K562 (cell line): ENCODE data around the gene YPEL2. TPM values are rescaled to one million over a fixed set of nuclear protein-coding genes. Genes with fewer than 3 reads are reported as not detected.

Source experiments
- C11orf30 ChIP-seq: fragments of 450-650 bp; IDR thresholded peaks from 2 replicates; pipeline ENCODE4 v1.6.1; 2016; ENCODE audit warnings: low read depth, mild to moderate bottlenecking
- CXXC5 ChIP-seq: fragments of 250-450 bp; sonication (Bioruptor Pico); IDR thresholded peaks from 2 replicates; pipeline ENCODE4 v1.8.0; 2022; ENCODE audit warnings: inconsistent platforms, mild to moderate bottlenecking, moderate library complexity
- FOXM1 ChIP-seq, 2 experiments: fragments of 450-650 bp in 1 of 2; sonication (generic) in 1 of 2; formaldehyde crosslinking in 1 of 2; IDR thresholded peaks; 2 replicates each; pipeline versions ENCODE4 v1.6.1 to v1.9.0; 2017 to 2022; ENCODE audit warnings: low read depth in 2 of 2, mild to moderate bottlenecking in 2 of 2, missing genetic modification reagents in 1 of 2, moderate library complexity in 1 of 2
- MAFK ChIP-seq: IDR thresholded peaks from 2 replicates; pipeline ENCODE4 v1.6.1; 2011; ENCODE audit warnings: low read length, improper control_type of control experiment
- MYBL2 ChIP-seq, 2 experiments: fragments of 450-650 bp in 1 of 2; sonication (generic) in 1 of 2; formaldehyde crosslinking in 1 of 2; IDR thresholded peaks; 2 replicates each; pipeline versions ENCODE4 v1.6.1 to v1.8.1; 2017 to 2022; ENCODE audit warnings: borderline replicate concordance in 1 of 2, inconsistent platforms in 1 of 2, low read depth in 1 of 2, mild to moderate bottlenecking in 1 of 2, missing genetic modification reagents in 1 of 2, moderate library complexity in 1 of 2
- NBN ChIP-seq: fragments of 450-650 bp; IDR thresholded peaks from 2 replicates; pipeline ENCODE4 v1.6.1; 2016; ENCODE audit warnings: low read depth, mild to moderate bottlenecking
- NR2C2 ChIP-seq, 2 experiments: fragments of 200-800 bp in 1 of 2; sonication (Bioruptor generic) in 1 of 2; sonication (generic) in 1 of 2; formaldehyde crosslinking in 1 of 2; IDR thresholded peaks; 2 replicates each; pipeline versions ENCODE4 v1.6.1 to v1.8.0; 2016 to 2022; ENCODE audit warnings: mild to moderate bottlenecking in 1 of 2, missing compliant biosample characterization in 1 of 2, missing genetic modification characterization in 1 of 2, missing genetic modification reagents in 1 of 2
- RCOR1 ChIP-seq, 2 experiments: IDR thresholded peaks; 2 replicates each; pipeline ENCODE4 v1.6.1; 2012; ENCODE audit warnings: low read depth in 2 of 2, low read length in 2 of 2, borderline replicate concordance in 1 of 2, improper control_type of control experiment in 1 of 2
- TCF7 ChIP-seq: sonication (generic); IDR thresholded peaks from 2 replicates; pipeline ENCODE4 v1.6.1; 2016; ENCODE audit warnings: antibody characterized with exemption, borderline replicate concordance
- ZBTB49 ChIP-seq: sonication (generic); formaldehyde crosslinking; IDR thresholded peaks from 2 replicates; pipeline ENCODE4 v1.8.0; 2022; ENCODE audit warnings: missing genetic modification reagents, mild to moderate bottlenecking, borderline replicate concordance
- ZBTB8A ChIP-seq: fragments of 450-650 bp; IDR thresholded peaks from 2 replicates; pipeline ENCODE4 v1.6.1; 2018; ENCODE audit warnings: mild to moderate bottlenecking, moderate library complexity; ENCODE audit not compliant: partially characterized antibody
- ZNF24 ChIP-seq: fragments of 450-650 bp; IDR thresholded peaks from 2 replicates; pipeline ENCODE4 v1.6.1; 2016
- ZNF586 ChIP-seq: fragments of 450-650 bp; formaldehyde crosslinking; conservative IDR thresholded peaks from 2 replicates; pipeline ENCODE4 v1.4.0; 2020; ENCODE audit warnings: mild to moderate bottlenecking, moderate library complexity
- polyA plus RNA-seq, 8 experiments: library from polyadenylated mRNA; depleted of rRNA in 4 of 8; stranded (reverse) in 5 of 8; unstranded in 3 of 8; fragments of >200 nt; fragmentation: Nextera tagmentation in 2 of 8; fragmentation: Illumina TruSeq in 1 of 8; extraction: Ambion mirVana in 2 of 8; extraction: Trizol in 1 of 8; gene quantifications; 2 replicates each; pipeline versions ENCODE4 v1.2.1 to v1.2.3, GENCODE V29; 2011 to 2014; ENCODE audit warnings: inconsistent platforms in 1 of 8, missing spikeins in 1 of 8
- total RNA-seq, 7 experiments: library from RNA; depleted of rRNA in 6 of 7; stranded (reverse); fragments of >200 nt in 6 of 7; fragmentation: Illumina TruSeq in 2 of 7; extraction: Trizol in 2 of 7; gene quantifications; 2 replicates each; pipeline versions ENCODE4 v1.2.1 to v1.2.3, GENCODE V29; 2011 to 2021; ENCODE audit warnings: low replicate concordance in 1 of 7
- TF ChIP-seq, protein P1 (sequence below): fragments of 450-650 bp; IDR thresholded peaks from 2 replicates; pipeline ENCODE4 v1.6.1; 2017; ENCODE audit warnings: antibody characterized with exemption, mild to moderate bottlenecking
- TF ChIP-seq, protein P2 (sequence below), 2 experiments: IDR thresholded peaks; 2 replicates each; pipeline ENCODE4 v1.6.1; 2011; ENCODE audit warnings: borderline replicate concordance in 1 of 2, control low read depth in 1 of 2, low read depth in 1 of 2, low read length in 1 of 2, mild to moderate bottlenecking in 1 of 2, mixed read lengths in 1 of 2, moderate library complexity in 1 of 2; ENCODE audit not compliant: insufficient read depth in 1 of 2, insufficient read length in 1 of 2, poor library complexity in 1 of 2, severe bottlenecking in 1 of 2; ENCODE audit errors: extremely low read depth in 1 of 2
- TF ChIP-seq, protein P3 (sequence below): fragments of 450-650 bp; formaldehyde crosslinking; IDR thresholded peaks from 2 replicates; pipeline ENCODE4 v1.4.0; 2020; ENCODE audit warnings: mild to moderate bottlenecking, moderate library complexity

The YPEL2 gene
- total and polyA plus RNA-seq, 9 of the 15 experiments (the other 6 are each of a cell fraction or from before 2014, with no cell fraction given), result 0.11 to 2.4 (median 0.47) TPM

GRCh38 chr17:59423137-59423724, 91.8 kb downstream of the YPEL2 start (continued):
- TF ChIP-seq CXXC5 (CRISPR knock-in tag), result peak; percentile 25; the same call in 1 of the 2 replicates
- TF ChIP-seq MAFK, result peak; percentile 92
- TF ChIP-seq ZNF24, result no peak
- TF ChIP-seq, protein P1, sequence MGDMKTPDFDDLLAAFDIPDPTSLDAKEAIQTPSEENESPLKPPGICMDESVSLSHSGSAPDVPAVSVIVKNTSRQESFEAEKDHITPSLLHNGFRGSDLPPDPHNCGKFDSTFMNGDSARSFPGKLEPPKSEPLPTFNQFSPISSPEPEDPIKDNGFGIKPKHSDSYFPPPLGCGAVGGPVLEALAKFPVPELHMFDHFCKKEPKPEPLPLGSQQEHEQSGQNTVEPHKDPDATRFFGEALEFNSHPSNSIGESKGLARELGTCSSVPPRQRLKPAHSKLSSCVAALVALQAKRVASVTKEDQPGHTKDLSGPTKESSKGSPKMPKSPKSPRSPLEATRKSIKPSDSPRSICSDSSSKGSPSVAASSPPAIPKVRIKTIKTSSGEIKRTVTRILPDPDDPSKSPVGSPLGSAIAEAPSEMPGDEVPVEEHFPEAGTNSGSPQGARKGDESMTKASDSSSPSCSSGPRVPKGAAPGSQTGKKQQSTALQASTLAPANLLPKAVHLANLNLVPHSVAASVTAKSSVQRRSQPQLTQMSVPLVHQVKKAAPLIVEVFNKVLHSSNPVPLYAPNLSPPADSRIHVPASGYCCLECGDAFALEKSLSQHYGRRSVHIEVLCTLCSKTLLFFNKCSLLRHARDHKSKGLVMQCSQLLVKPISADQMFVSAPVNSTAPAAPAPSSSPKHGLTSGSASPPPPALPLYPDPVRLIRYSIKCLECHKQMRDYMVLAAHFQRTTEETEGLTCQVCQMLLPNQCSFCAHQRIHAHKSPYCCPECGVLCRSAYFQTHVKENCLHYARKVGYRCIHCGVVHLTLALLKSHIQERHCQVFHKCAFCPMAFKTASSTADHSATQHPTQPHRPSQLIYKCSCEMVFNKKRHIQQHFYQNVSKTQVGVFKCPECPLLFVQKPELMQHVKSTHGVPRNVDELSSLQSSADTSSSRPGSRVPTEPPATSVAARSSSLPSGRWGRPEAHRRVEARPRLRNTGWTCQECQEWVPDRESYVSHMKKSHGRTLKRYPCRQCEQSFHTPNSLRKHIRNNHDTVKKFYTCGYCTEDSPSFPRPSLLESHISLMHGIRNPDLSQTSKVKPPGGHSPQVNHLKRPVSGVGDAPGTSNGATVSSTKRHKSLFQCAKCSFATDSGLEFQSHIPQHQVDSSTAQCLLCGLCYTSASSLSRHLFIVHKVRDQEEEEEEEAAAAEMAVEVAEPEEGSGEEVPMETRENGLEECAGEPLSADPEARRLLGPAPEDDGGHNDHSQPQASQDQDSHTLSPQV, result peak; percentile 47; the same call in 1 of the 2 replicates
- TF ChIP-seq, protein P2, sequence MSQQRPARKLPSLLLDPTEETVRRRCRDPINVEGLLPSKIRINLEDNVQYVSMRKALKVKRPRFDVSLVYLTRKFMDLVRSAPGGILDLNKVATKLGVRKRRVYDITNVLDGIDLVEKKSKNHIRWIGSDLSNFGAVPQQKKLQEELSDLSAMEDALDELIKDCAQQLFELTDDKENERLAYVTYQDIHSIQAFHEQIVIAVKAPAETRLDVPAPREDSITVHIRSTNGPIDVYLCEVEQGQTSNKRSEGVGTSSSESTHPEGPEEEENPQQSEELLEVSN (IDR thresholded peaks at IDR 0.05; ENCODE audit: borderline replicate concordance in 1 of 2, extremely low read depth in 1 of 2, insufficient read depth in 1 of 2, insufficient read length in 1 of 2, low read depth in 1 of 2, low read length in 1 of 2, poor library complexity in 1 of 2, severe bottlenecking in 1 of 2), result peak; percentile 17 to 68
- TF ChIP-seq ZBTB8A, result no peak
- TF ChIP-seq NBN, result 0 out of 2 replicates have a peak, but pooled peaks have one; percentile 25
- TF ChIP-seq FOXM1 (IDR thresholded peaks at IDR 0.05; ENCODE audit: low read depth), result no peak
- TF ChIP-seq FOXM1 (CRISPR knock-in tag; IDR thresholded peaks at IDR 0.05; ENCODE audit: low read depth), result no peak
- TF ChIP-seq, protein P3, sequence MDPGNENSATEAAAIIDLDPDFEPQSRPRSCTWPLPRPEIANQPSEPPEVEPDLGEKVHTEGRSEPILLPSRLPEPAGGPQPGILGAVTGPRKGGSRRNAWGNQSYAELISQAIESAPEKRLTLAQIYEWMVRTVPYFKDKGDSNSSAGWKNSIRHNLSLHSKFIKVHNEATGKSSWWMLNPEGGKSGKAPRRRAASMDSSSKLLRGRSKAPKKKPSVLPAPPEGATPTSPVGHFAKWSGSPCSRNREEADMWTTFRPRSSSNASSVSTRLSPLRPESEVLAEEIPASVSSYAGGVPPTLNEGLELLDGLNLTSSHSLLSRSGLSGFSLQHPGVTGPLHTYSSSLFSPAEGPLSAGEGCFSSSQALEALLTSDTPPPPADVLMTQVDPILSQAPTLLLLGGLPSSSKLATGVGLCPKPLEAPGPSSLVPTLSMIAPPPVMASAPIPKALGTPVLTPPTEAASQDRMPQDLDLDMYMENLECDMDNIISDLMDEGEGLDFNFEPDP (CRISPR knock-in tag), result no peak
- peak; percentile 99 for TF ChIP-seq C11orf30
- no peak for TF ChIP-seq NR2C2 (CRISPR knock-in tag; IDR thresholded peaks at IDR 0.05)
- peak; percentile 61; the same call in 1 of the 2 replicates for TF ChIP-seq NR2C2 (tag; IDR thresholded peaks at IDR 0.05)
- TF ChIP-seq TCF7, result no peak
- TF ChIP-seq ZBTB49 (CRISPR knock-in tag), result no peak
- no peak for TF ChIP-seq MYBL2 (IDR thresholded peaks at IDR 0.05; ENCODE audit: low read depth)
- TF ChIP-seq MYBL2 (CRISPR knock-in tag; IDR thresholded peaks at IDR 0.05; ENCODE audit: borderline replicate concordance), result no peak
- TF ChIP-seq RCOR1 (IDR thresholded peaks at IDR 0.05; ENCODE audit: borderline replicate concordance in 1 of 2, low read depth in 2 of 2, low read length in 2 of 2), result peak in 1 of 2 experiments; percentile 67; a peak in 2 of 4 replicates
- no peak for TF ChIP-seq ZNF586 (CRISPR knock-in tag)
